K562 (cell line): ENCODE results near the gene TCF7. TPM values are rescaled to one million over a fixed set of nuclear protein-coding genes. Genes with fewer than 3 reads are reported as not detected.

Experiments
- ATAC-seq: fragments of 200-7000 bp; cut with Tn5 transposase; 3 replicates; pipeline ENCODE4 v1.9.1; 2020; ENCODE audit warnings: moderate library complexity
- BruUV-seq: library from RNA; stranded (reverse); fragments of 400-500 nt; replicated peaks from 2 replicates; lab custom pipeline; 2021; lab: Mats Ljungman, UMichigan
- CTCF ChIA-PET: fragments of 300-600 bp; formaldehyde crosslinking; extraction: SDS; loops from one replicate; lab custom pipeline; 2021; ENCODE audit warnings: low intra/inter-chr PET ratio; lab: Yijun Ruan, JAX
- POLR2A ChIA-PET: fragments of 300-600, 350-650 bp; sonication (Branson Sonifier 250); formaldehyde crosslinking; extraction: SDS; loops from one replicate; lab custom pipeline; 2021; ENCODE audit warnings: antibody characterized with exemption, inconsistent platforms; lab: Yijun Ruan, JAX
- DNase-seq, 4 experiments: peaks; one replicate each; pipeline versions ENCODE4 v3.0.0 to v3.0.0-alpha.2; 2011 to 2018; ENCODE audit warnings: low spot score in 3 of 4, mixed read lengths in 3 of 4; ENCODE audit errors: extremely low read depth in 1 of 4
- FAIRE-seq: peaks from 2 replicates; lab custom pipeline; 2011; peaks lifted over from hg19 to GRCh38; lab: Jason Lieb, UNC
- H2AFZ ChIP-seq: 2 replicates; pipeline ENCODE4 v1.6.0; 2011; ENCODE audit warnings: low read depth, low read length, control low read depth, inconsistent platforms
- H3K27ac ChIP-seq: fragments of 200-600 bp; 3 replicates; pipeline ENCODE4 v1.8.0; 2011; ENCODE audit warnings: low read depth, mild to moderate bottlenecking, control low read depth, inconsistent platforms, low read length, moderate library complexity, mixed read lengths; ENCODE audit errors: extremely low read depth
- H3K27me3 ChIP-seq, 2 experiments: fragments of 300-600 bp in 1 of 2; 2 replicates in 1 of 2; 3 replicates in 1 of 2; pipeline versions ENCODE4 v1.6.0 to v1.8.0; 2011; ENCODE audit warnings: inconsistent platforms in 2 of 2, low read length in 2 of 2, mild to moderate bottlenecking in 1 of 2, mixed read lengths in 1 of 2, moderate library complexity in 1 of 2; ENCODE audit not compliant: control insufficient read depth in 2 of 2, insufficient read depth in 2 of 2
- H3K36me3 ChIP-seq: fragments of 300-600 bp; 3 replicates; pipeline ENCODE4 v1.8.0; 2011; ENCODE audit warnings: mild to moderate bottlenecking, low read length, inconsistent platforms; ENCODE audit not compliant: control insufficient read depth, insufficient read depth
- H3K4me1 ChIP-seq, 2 experiments: fragments of 200-600 bp in 1 of 2; replicated peaks in 1 of 2; 2 replicates in 1 of 2; 3 replicates in 1 of 2; pipeline versions ENCODE4 v1.5.1 to v1.8.0; 2011; ENCODE audit warnings: inconsistent platforms in 2 of 2, low read length in 2 of 2, mild to moderate bottlenecking in 1 of 2, mixed read lengths in 1 of 2, moderate library complexity in 1 of 2; ENCODE audit not compliant: control insufficient read depth in 2 of 2, insufficient read depth in 2 of 2
- H3K4me2 ChIP-seq: 2 replicates; pipeline ENCODE4 v1.6.1; 2011; ENCODE audit warnings: low read length, control low read depth, inconsistent platforms, mixed read lengths; ENCODE audit not compliant: insufficient read depth
- H3K4me3 ChIP-seq: fragments of 200-600 bp; sonication (generic), shearing (Covaris generic); 2 replicates; pipeline ENCODE4 v1.5.1; 2016; ENCODE audit warnings: control low read depth, inconsistent platforms
- H3K79me2 ChIP-seq: fragments of 200-600 bp; 3 replicates; pipeline ENCODE4 v1.8.0; 2011; ENCODE audit warnings: low read length, inconsistent platforms; ENCODE audit not compliant: control insufficient read depth, insufficient read depth
- H3K9ac ChIP-seq, 2 experiments: 2 replicates each; pipeline versions ENCODE4 v1.6.0 to v1.6.1; 2011; ENCODE audit warnings: low read depth in 2 of 2, low read length in 2 of 2, control low read depth in 1 of 2, inconsistent platforms in 1 of 2, mild to moderate bottlenecking in 1 of 2, mixed read lengths in 1 of 2; ENCODE audit not compliant: insufficient read depth in 1 of 2
- H3K9me1 ChIP-seq: one replicate; pipeline ENCODE4 v1.6.0; 2011; ENCODE audit warnings: inconsistent platforms, mild to moderate bottlenecking, low read length, moderate library complexity; ENCODE audit not compliant: control insufficient read depth, insufficient read depth
- H3K9me3 ChIP-seq: replicated peaks from 2 replicates; pipeline ENCODE4 v1.5.1; 2011; ENCODE audit warnings: low read depth, low read length, inconsistent platforms; ENCODE audit not compliant: control insufficient read depth, insufficient read depth
- H4K20me1 ChIP-seq: replicated peaks from 2 replicates; pipeline ENCODE4 v1.6.1; 2011; ENCODE audit warnings: low read length, inconsistent platforms, mixed read lengths; ENCODE audit not compliant: control insufficient read depth, insufficient read depth
- FOXA1 ChIP-seq: fragments of 450-650 bp; IDR thresholded peaks from 2 replicates; pipeline ENCODE4 v1.6.1; 2016; ENCODE audit warnings: mild to moderate bottlenecking, borderline replicate concordance
- HMG20B ChIP-seq: fragments of 250-450 bp; sonication (Bioruptor Pico); IDR thresholded peaks from 2 replicates; pipeline ENCODE4 v1.5.0; 2021; ENCODE audit warnings: mild to moderate bottlenecking
- ILK ChIP-seq: fragments of 450-650 bp; IDR thresholded peaks from 2 replicates; pipeline ENCODE4 v1.6.1; 2016; ENCODE audit warnings: missing genetic modification characterization, low read depth, mild to moderate bottlenecking, missing compliant biosample characterization, moderate library complexity, borderline replicate concordance
- JUND ChIP-seq, 2 experiments: IDR thresholded peaks; 2 replicates in 1 of 2; 3 replicates in 1 of 2; pipeline ENCODE4 v1.6.1; 2011; ENCODE audit warnings: borderline replicate concordance in 2 of 2, low read depth in 2 of 2, low read length in 2 of 2, improper control_type of control experiment in 1 of 2, missing biosample characterization in 1 of 2, missing genetic modification characterization in 1 of 2, missing genetic modification reagents in 1 of 2
- KDM5B ChIP-seq: fragments of 200-600 bp; sonication (generic); IDR thresholded peaks from 2 replicates; pipeline ENCODE4 v1.6.1; 2012; ENCODE audit warnings: low read depth, mild to moderate bottlenecking, moderate library complexity, low read length, control low read depth, inconsistent platforms; ENCODE audit not compliant: insufficient replicate concordance
- MYC ChIP-seq, 2 experiments: fragments of 250-450 bp in 1 of 2; sonication (Bioruptor Pico) in 1 of 2; IDR thresholded peaks; 2 replicates each; pipeline versions ENCODE4 v1.5.1 to v1.6.1; 2012 to 2021; ENCODE audit warnings: low read depth in 2 of 2, borderline replicate concordance in 1 of 2, improper control_type of control experiment in 1 of 2, low read length in 1 of 2, mild to moderate bottlenecking in 1 of 2, moderate library complexity in 1 of 2
- NCOA4 ChIP-seq: fragments of 450-650 bp; IDR thresholded peaks from 2 replicates; pipeline ENCODE4 v1.6.1; 2018; ENCODE audit warnings: mild to moderate bottlenecking; ENCODE audit not compliant: partially characterized antibody
- NFATC3 ChIP-seq: fragments of 450-650 bp; IDR thresholded peaks from 2 replicates; pipeline ENCODE4 v1.6.1; 2017; ENCODE audit warnings: mild to moderate bottlenecking
- NUFIP1 ChIP-seq: fragments of 450-650 bp; IDR thresholded peaks from 2 replicates; pipeline ENCODE4 v1.6.1; 2018; ENCODE audit not compliant: partially characterized antibody
- RCOR1 ChIP-seq, 2 experiments: IDR thresholded peaks; 2 replicates each; pipeline ENCODE4 v1.6.1; 2012; ENCODE audit warnings: low read depth in 2 of 2, low read length in 2 of 2, borderline replicate concordance in 1 of 2, improper control_type of control experiment in 1 of 2
- RHOXF2B ChIP-seq: fragments of 250-450 bp; sonication (Bioruptor Pico); conservative IDR thresholded peaks from 2 replicates; pipeline ENCODE4 v1.5.1; 2021
- SPI1 ChIP-seq: IDR thresholded peaks from 2 replicates; pipeline ENCODE4 v1.6.1; 2011; ENCODE audit warnings: low read depth, low read length, control low read depth, borderline replicate concordance
- TCFL5 ChIP-seq: fragments of 250-450 bp; sonication (Bioruptor Pico); conservative IDR thresholded peaks from 2 replicates; pipeline ENCODE4 v1.6.1; 2021; ENCODE audit warnings: mild to moderate bottlenecking, moderate library complexity, matching md5 sums
- TEAD4 ChIP-seq, 2 experiments: sonication (generic) in 1 of 2; formaldehyde crosslinking in 1 of 2; IDR thresholded peaks; 2 replicates each; pipeline versions ENCODE4 v1.6.1 to v1.8.0; 2012 to 2022; ENCODE audit warnings: borderline replicate concordance in 1 of 2, inconsistent platforms in 1 of 2, low read length in 1 of 2, mild to moderate bottlenecking in 1 of 2, missing genetic modification reagents in 1 of 2
- ZNF133 ChIP-seq: fragments of 250-450 bp; sonication (Bioruptor Pico); IDR thresholded peaks from 2 replicates; pipeline ENCODE4 v1.4.0; 2020; ENCODE audit warnings: mild to moderate bottlenecking
- ZNF143 ChIP-seq: sonication (generic); formaldehyde crosslinking; IDR thresholded peaks from 2 replicates; pipeline ENCODE4 v1.9.0; 2022; ENCODE audit warnings: mild to moderate bottlenecking, missing genetic modification reagents
- WGBS: fragments of 100-300 bp; shearing (Covaris generic); methylation state at CpG from one replicate; pipeline ENCODE4 v1.1.6; 2016; ENCODE audit warnings: low coverage, mixed read lengths; ENCODE audit not compliant: insufficient coverage; ENCODE audit errors: missing lambda C conversion rate; 5-methylcytosine and 5-hydroxymethylcytosine counted together
- in situ Hi-C: fragments of 300-500 bp; cut with MboI; formaldehyde crosslinking; loops from 4 replicates; pipeline ENCODE4 v1.15.0; 2018; ENCODE audit warnings: inconsistent platforms, mixed read lengths
- intact Hi-C: fragments of 100-400 bp; cut with micrococcal nuclease; formaldehyde crosslinking; loops from 2 replicates; pipeline ENCODE4 v1.14.2; 2022
- polyA plus RNA-seq, 8 experiments: library from polyadenylated mRNA; depleted of rRNA in 4 of 8; stranded (reverse) in 5 of 8; unstranded in 3 of 8; fragments of >200 nt; fragmentation: Nextera tagmentation in 2 of 8; fragmentation: Illumina TruSeq in 1 of 8; extraction: Ambion mirVana in 2 of 8; extraction: Trizol in 1 of 8; gene quantifications; 2 replicates each; pipeline versions ENCODE4 v1.2.1 to v1.2.3, GENCODE V29; 2011 to 2014; ENCODE audit warnings: inconsistent platforms in 1 of 8, missing spikeins in 1 of 8
- total RNA-seq, 7 experiments: library from RNA; depleted of rRNA in 6 of 7; stranded (reverse); fragments of >200 nt in 6 of 7; fragmentation: Illumina TruSeq in 2 of 7; extraction: Trizol in 2 of 7; gene quantifications; 2 replicates each; pipeline versions ENCODE4 v1.2.1 to v1.2.3, GENCODE V29; 2011 to 2021; ENCODE audit warnings: low replicate concordance in 1 of 7
- TF ChIP-seq, protein P1 (sequence below), 2 experiments: IDR thresholded peaks; 2 replicates each; pipeline ENCODE4 v1.6.1; 2011; ENCODE audit warnings: borderline replicate concordance in 1 of 2, control low read depth in 1 of 2, low read depth in 1 of 2, low read length in 1 of 2, mild to moderate bottlenecking in 1 of 2, mixed read lengths in 1 of 2, moderate library complexity in 1 of 2; ENCODE audit not compliant: insufficient read depth in 1 of 2, insufficient read length in 1 of 2, poor library complexity in 1 of 2, severe bottlenecking in 1 of 2; ENCODE audit errors: extremely low read depth in 1 of 2

TCF7 gene
- total and polyA plus RNA-seq, 9 of the 15 experiments (the other 6 are each of a cell fraction or from before 2014, with no cell fraction given): 1.6 to 14.9 (median 4.2) TPM

DNA sequence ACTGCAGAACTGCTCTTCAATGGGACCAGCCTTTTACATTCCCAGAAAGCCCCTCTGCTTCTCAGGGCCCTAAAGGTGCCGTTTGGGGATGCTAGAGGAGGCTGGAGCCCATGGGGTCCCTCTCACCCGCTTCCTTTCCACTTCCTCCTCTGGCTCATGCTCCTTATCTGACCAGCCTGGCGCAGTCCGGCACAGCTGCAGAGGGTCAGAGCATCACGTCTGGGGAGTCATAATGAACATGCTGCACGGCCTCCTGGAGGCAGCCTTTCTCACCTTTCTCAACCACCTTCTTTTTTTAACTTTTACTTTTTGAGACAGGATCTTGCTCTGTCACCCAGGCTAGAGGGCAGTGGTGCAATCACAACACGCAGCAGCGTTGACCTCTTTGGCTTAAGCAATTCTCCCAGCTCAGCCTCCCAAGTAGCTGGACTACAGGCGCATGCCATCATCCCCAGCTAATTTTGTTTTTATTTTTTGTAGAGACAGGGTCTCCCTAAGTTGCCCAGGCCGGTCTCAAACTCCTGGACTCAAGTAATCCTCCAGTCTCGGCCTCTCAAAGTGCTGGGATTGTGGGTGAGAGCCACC lies 15.1 kb upstream of the TCF7 start:
- peak; percentile 71 for ATAC-seq
- H3K9ac ChIP-seq: peak overlapping the region in 1 of 2 experiments; percentile 38; a peak in 1 of 4 replicates
- no peak for TF ChIP-seq HMG20B (CRISPR knock-in tag)
- TF ChIP-seq FOXA1: no peak
- TF ChIP-seq RHOXF2B (CRISPR knock-in tag): no peak
- 0 out of 2 replicates have a peak, but pooled peaks have one; percentile 19 for TF ChIP-seq MYC (IDR thresholded peaks at IDR 0.05; ENCODE audit: low read depth, low read length)
- TF ChIP-seq MYC (CRISPR knock-in tag; IDR thresholded peaks at IDR 0.05; ENCODE audit: borderline replicate concordance, low read depth): no peak
- no peak for TF ChIP-seq ILK (tag)
- TF ChIP-seq KDM5B: no peak
- TF ChIP-seq, protein P1, sequence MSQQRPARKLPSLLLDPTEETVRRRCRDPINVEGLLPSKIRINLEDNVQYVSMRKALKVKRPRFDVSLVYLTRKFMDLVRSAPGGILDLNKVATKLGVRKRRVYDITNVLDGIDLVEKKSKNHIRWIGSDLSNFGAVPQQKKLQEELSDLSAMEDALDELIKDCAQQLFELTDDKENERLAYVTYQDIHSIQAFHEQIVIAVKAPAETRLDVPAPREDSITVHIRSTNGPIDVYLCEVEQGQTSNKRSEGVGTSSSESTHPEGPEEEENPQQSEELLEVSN (IDR thresholded peaks at IDR 0.05; ENCODE audit: borderline replicate concordance in 1 of 2, extremely low read depth in 1 of 2, insufficient read depth in 1 of 2, insufficient read length in 1 of 2, low read depth in 1 of 2, low read length in 1 of 2, poor library complexity in 1 of 2, severe bottlenecking in 1 of 2): peak in 1 of 2 experiments; percentile 16
- TF ChIP-seq ZNF143 (CRISPR knock-in tag): no peak
- peak; percentile 91 for TF ChIP-seq SPI1
- TF ChIP-seq NCOA4: no peak
- no peak for TF ChIP-seq NUFIP1
- TF ChIP-seq TCFL5 (CRISPR knock-in tag): no peak
- TF ChIP-seq RCOR1 (IDR thresholded peaks at IDR 0.05; ENCODE audit: borderline replicate concordance in 1 of 2, low read depth in 2 of 2, low read length in 2 of 2): peak in 1 of 2 experiments; percentile 29; a peak in 1 of 4 replicates
- TF ChIP-seq NFATC3: no peak
- TF ChIP-seq JUND (IDR thresholded peaks at IDR 0.05; ENCODE audit: borderline replicate concordance, low read depth, low read length): 0 out of 2 replicates have a peak, but pooled peaks have one; percentile 5
- TF ChIP-seq JUND (tag; IDR thresholded peaks at IDR 0.05; ENCODE audit: borderline replicate concordance, low read depth, low read length): no peak
- TF ChIP-seq TEAD4 (IDR thresholded peaks at IDR 0.05; ENCODE audit: low read length): peak; percentile 31; the same call in 1 of the 2 replicates
- TF ChIP-seq TEAD4 (CRISPR knock-in tag; IDR thresholded peaks at IDR 0.05; ENCODE audit: borderline replicate concordance): no peak
- no peak for TF ChIP-seq ZNF133 (CRISPR knock-in tag)

More for the DNA sequence above, 15.1 kb upstream of the TCF7 start:
- H3K4me3 ChIP-seq: no peak overlapping the region
- FAIRE-seq: peak; percentile 51
- intact Hi-C loops (no loop called here), in situ Hi-C loops (no loop called here)
- H3K36me3 ChIP-seq: no peaks in the 10 kb centered on the region
- 0 out of 2 replicates have a peak, but pooled peaks cover 3% of the 10 kb centered on the region for H4K20me1 ChIP-seq
- H3K9me1 ChIP-seq: no peaks in the 10 kb centered on the region
- DNase-seq: peak in 2 of 4 experiments; percentile 47 to 49
- 13% methylated on average over 11 of the region's 11 CpGs for WGBS
- POLR2A ChIA-PET: interaction anchor here (0.9 to 1.7 kb wide), 2 partner anchors 33 to 44 kb away, joined by 3 to 4 read pairs; no protein-coding TSS in a partner anchor
- no TSS peak for BruUV-seq
- no peaks in the 10 kb centered on the region for H3K79me2 ChIP-seq
- H3K9me3 ChIP-seq: no peaks in the 10 kb centered on the region
- no peak overlapping the region for H2AFZ ChIP-seq
- H3K27me3 ChIP-seq: peaks cover 2 to 5% of the 10 kb centered on the region in 2 experiments; a peak in 3 of 5 replicates
- CTCF ChIA-PET: interaction anchor here (1.2 kb wide), 1 partner anchor 59 kb away, joined by 3 read pairs; no protein-coding TSS in a partner anchor
- H3K4me2 ChIP-seq: no peak overlapping the region
- H3K27ac ChIP-seq: no peak overlapping the region
- H3K4me1 ChIP-seq: peaks cover 0 to 12% of the 10 kb centered on the region in 2 experiments; a peak in 2 of 5 replicates
